GM12875 (cell line): ENCODE measurements around the gene MAP6.

Source experiments
- H3K4me3 ChIP-seq: one replicate; pipeline ENCODE4 v1.5.1; 2011; ENCODE audit warnings: low read depth, low read length, control low read depth
- TF ChIP-seq, protein P1 (sequence below): IDR thresholded peaks from 2 replicates; pipeline ENCODE4 v1.5.1; 2011; ENCODE audit warnings: low read depth, mild to moderate bottlenecking, control low read depth, inconsistent platforms, low read length, moderate library complexity, borderline replicate concordance; ENCODE audit not compliant: insufficient read depth

The MAP6 gene

DNA sequence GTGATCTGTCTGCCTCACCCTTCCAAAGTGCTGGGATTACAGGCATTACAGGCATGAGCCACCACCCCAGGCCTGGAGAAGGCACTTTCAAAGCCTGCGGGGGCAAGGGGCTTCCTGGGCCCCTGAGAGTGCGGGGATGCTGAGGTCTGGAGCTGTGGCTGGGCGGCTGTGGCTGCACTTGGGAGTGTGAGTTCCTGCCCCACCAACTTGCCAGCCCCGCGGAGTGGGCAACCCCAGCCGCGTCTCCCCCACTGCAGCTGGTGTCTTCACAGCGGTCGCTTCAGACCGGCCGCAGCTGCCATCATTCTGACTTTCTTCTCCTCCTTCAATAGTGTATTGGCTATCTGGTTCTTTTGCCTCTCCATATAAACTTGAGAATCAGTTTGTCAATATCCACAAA is 10.7 kb upstream of the MAP6 start:
- TF ChIP-seq, protein P1, sequence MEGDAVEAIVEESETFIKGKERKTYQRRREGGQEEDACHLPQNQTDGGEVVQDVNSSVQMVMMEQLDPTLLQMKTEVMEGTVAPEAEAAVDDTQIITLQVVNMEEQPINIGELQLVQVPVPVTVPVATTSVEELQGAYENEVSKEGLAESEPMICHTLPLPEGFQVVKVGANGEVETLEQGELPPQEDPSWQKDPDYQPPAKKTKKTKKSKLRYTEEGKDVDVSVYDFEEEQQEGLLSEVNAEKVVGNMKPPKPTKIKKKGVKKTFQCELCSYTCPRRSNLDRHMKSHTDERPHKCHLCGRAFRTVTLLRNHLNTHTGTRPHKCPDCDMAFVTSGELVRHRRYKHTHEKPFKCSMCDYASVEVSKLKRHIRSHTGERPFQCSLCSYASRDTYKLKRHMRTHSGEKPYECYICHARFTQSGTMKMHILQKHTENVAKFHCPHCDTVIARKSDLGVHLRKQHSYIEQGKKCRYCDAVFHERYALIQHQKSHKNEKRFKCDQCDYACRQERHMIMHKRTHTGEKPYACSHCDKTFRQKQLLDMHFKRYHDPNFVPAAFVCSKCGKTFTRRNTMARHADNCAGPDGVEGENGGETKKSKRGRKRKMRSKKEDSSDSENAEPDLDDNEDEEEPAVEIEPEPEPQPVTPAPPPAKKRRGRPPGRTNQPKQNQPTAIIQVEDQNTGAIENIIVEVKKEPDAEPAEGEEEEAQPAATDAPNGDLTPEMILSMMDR: no peak
- H3K4me3 ChIP-seq: no peak overlapping the region

DNA sequence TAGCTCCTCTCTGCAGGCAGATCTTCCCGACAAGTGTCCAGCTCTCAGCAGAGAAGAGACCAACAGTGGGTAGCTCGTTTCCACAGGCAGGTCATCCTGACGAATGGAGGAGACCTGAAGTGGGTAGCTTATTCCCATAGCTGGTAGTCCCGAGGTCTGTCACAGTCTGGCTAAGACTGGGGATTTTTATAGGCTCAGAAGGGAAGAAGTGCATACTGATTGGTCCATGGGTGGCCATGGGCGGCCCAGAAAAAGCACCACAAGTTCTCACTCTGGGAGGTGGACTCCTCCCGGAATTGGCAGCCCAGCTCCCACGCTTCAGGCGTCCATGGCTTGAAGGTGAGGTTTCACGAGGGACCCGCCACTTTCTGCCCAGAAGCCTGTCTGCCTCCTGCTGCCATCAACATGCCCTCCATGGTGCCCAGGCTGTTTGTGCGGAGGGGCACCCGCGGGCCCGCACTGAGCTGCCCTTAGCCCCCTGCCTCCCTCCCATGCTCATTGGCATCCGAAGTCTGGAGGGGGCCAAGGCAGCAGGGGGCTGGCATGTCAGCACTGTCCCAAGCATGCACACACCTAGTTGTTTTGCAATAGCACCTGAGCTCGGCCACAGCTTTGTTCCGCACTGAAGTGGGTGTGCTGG is 9.9 kb upstream of the MAP6 start:
- TF ChIP-seq, protein P1: no peak

DNA sequence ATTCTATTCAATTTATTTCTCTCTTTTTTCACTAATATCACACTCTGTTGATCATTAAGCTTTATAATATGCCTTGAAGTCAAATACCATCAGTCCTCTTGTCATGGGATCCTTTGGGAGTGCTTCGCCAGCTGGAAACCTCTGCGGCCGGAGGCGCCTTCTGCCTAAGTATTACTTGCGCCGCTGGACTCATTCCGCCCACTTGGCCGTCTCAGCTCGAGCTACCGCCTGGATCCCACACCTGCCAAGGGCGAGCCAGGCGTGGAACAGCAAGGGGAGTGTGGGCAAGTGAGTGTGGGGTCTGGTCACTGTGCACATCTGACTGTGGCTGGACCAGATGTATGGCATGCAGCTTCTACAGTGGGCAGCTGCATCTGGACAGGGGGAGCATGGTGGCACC is 9.1 kb upstream of the MAP6 start:
- TF ChIP-seq, protein P1: no peak
- H3K4me3 ChIP-seq: no peak overlapping the region

More for the DNA sequence above, 9.9 kb upstream of the MAP6 start:
- no peak overlapping the region for H3K4me3 ChIP-seq

DNA sequence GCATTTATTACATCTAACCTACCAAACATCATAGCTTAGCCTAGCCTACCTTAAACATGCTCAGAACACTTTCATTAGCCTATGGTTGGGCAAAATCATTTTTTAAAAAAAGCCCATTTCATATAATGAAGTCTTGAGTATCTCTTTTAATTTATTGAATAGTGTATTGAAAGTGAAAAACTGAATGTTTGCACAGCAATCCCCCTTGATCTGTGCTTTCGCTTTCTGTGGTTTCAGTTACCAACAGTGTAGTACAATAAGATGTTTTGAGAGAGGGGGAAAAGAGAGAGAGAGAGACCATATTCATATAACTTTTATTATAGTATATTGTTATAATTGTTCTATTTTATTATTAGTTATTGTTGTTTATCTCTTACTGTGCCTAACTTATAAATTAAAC is 8.4 kb upstream of the MAP6 start:
- TF ChIP-seq, protein P1: no peak

DNA sequence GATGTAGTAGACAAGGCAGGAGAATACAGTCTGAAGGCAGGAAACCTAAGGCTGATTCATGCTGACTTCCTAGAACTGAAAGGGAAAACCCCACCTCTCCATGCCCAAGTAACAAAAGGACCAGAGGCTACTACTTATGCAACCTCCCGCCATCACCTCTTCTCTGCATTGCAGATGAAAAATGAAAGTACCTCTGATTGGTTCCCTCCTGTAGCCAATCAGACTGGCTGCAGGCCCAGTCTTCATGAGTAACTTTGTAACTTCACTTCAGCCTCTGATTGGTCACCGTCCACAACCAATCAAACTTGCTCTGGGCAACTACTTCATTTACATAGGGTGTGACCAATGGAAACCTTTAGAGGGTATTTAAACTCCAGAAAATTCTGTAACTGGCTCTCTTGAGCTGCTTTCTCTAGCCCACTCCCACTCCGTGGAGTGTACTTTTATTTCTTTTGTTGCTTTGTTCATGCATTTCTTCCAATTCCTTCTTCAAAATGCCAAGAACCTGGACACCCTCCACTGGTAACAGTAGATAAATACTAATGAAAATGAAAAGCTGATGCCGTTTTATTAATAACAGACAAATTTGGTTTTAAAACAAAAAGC is 5.2 kb upstream of the MAP6 start:
- TF ChIP-seq, protein P1: no peak
- H3K4me3 ChIP-seq: no peak overlapping the region

More for the DNA sequence above, 8.4 kb upstream of the MAP6 start:
- no peak overlapping the region for H3K4me3 ChIP-seq

DNA sequence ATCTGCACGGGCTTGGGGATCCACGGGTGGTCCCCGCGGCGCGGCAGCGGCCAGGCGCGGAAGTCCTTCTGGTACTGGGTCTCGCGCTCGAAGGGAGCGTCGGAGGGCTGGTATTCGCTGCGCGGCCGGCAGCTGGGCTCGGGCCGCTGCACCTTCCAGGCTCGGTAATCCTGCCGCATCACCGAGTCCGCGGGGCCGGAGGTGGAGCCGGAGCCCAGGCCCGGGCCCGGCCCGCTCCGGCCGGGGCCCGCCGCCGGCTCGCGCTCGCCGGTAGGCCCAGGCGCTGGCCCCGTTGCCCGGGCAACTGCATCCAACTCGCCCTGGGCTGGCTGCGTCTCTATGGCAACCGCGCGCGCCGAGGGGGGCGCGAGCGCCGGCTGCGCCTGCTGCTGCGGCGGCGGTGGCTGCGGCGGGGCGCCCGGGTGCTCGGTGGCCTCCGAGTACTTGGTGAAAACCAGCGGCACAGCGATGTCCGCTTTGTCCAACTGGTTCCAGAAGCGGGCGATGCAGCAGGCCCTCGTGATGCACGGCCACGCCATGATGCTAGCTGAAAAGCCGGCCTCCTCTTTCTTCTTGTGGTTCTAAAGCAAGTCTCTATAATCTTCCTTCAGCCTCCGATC is 897 bp downstream of the MAP6 start:
- TF ChIP-seq, protein P1: no peak
- H3K4me3 ChIP-seq: peak overlapping the region; percentile 48
